Measurements from ENCODE around the gene LPCAT4.

DNA sequence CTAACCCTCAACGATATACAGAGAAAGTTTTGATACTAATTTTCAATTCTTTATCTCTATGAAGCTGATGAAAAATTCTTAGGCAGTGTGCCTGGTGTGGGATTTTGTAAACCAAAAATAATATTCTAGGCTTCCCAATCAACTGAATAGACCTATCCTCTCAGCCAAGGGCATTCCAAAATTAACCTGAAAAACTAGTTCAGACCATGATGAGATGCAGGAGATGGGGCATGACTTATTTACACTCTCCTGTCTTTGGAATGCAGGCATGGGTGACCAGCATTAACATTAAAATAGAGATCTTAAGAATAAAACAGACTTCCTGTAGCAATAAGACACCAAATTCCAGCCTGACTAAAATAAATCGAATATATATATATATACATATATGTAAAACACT lies 7.8 kb upstream of the LPCAT4 start:
- TF ChIP-seq, protein P1, sequence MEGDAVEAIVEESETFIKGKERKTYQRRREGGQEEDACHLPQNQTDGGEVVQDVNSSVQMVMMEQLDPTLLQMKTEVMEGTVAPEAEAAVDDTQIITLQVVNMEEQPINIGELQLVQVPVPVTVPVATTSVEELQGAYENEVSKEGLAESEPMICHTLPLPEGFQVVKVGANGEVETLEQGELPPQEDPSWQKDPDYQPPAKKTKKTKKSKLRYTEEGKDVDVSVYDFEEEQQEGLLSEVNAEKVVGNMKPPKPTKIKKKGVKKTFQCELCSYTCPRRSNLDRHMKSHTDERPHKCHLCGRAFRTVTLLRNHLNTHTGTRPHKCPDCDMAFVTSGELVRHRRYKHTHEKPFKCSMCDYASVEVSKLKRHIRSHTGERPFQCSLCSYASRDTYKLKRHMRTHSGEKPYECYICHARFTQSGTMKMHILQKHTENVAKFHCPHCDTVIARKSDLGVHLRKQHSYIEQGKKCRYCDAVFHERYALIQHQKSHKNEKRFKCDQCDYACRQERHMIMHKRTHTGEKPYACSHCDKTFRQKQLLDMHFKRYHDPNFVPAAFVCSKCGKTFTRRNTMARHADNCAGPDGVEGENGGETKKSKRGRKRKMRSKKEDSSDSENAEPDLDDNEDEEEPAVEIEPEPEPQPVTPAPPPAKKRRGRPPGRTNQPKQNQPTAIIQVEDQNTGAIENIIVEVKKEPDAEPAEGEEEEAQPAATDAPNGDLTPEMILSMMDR (IDR thresholded peaks at IDR 0.05; ENCODE audit: control extremely low read depth in 1 of 3, insufficient read depth in 1 of 3, low read depth in 1 of 3, low read length in 3 of 3), result no peak
- TF ChIP-seq POU5F1 (IDR thresholded peaks at IDR 0.05; ENCODE audit: low read depth, low read length), result no peak
- TF ChIP-seq POLR2AphosphoS5 (IDR thresholded peaks at IDR 0.05; ENCODE audit: low read depth, low read length), result no peak
- no peak for TF ChIP-seq EZH2 (IDR thresholded peaks at IDR 0.05; ENCODE audit: low read depth, low read length, severe bottlenecking)
- no peak for TF ChIP-seq POLR2A (IDR thresholded peaks at IDR 0.05; ENCODE audit: control extremely low read depth in 1 of 2, low read depth in 2 of 2, low read length in 2 of 2)
- TF ChIP-seq SIX5 (IDR thresholded peaks at IDR 0.05; ENCODE audit: low read depth, low read length), result no peak

All from H1 (cell line).